K562 (cell line): ENCODE data around the gene OST4. TPM values are rescaled to one million over a fixed set of nuclear protein-coding genes. Genes with fewer than 3 reads are reported as not detected.

Source experiments
- ATAC-seq: fragments of 200-7000 bp; cut with Tn5 transposase; 3 replicates; pipeline ENCODE4 v1.9.1; 2020; ENCODE audit warnings: moderate library complexity
- BruUV-seq: library from RNA; stranded (reverse); fragments of 400-500 nt; replicated peaks from 2 replicates; lab custom pipeline; 2021; lab: Mats Ljungman, UMichigan
- CTCF ChIA-PET: fragments of 300-600 bp; formaldehyde crosslinking; extraction: SDS; loops from one replicate; lab custom pipeline; 2021; ENCODE audit warnings: low intra/inter-chr PET ratio; lab: Yijun Ruan, JAX
- POLR2A ChIA-PET: fragments of 300-600, 350-650 bp; sonication (Branson Sonifier 250); formaldehyde crosslinking; extraction: SDS; loops from one replicate; lab custom pipeline; 2021; ENCODE audit warnings: antibody characterized with exemption, inconsistent platforms; lab: Yijun Ruan, JAX
- DNase-seq, 4 experiments: peaks; one replicate each; pipeline versions ENCODE4 v3.0.0 to v3.0.0-alpha.2; 2011 to 2018; ENCODE audit warnings: low spot score in 3 of 4, mixed read lengths in 3 of 4; ENCODE audit errors: extremely low read depth in 1 of 4
- FAIRE-seq: peaks from 2 replicates; lab custom pipeline; 2011; peaks lifted over from hg19 to GRCh38; lab: Jason Lieb, UNC
- H2AFZ ChIP-seq: 2 replicates; pipeline ENCODE4 v1.6.0; 2011; ENCODE audit warnings: low read depth, low read length, control low read depth, inconsistent platforms
- H3K27ac ChIP-seq: fragments of 200-600 bp; 3 replicates; pipeline ENCODE4 v1.8.0; 2011; ENCODE audit warnings: low read depth, mild to moderate bottlenecking, control low read depth, inconsistent platforms, low read length, moderate library complexity, mixed read lengths; ENCODE audit errors: extremely low read depth
- H3K27me3 ChIP-seq, 2 experiments: fragments of 300-600 bp in 1 of 2; 2 replicates in 1 of 2; 3 replicates in 1 of 2; pipeline versions ENCODE4 v1.6.0 to v1.8.0; 2011; ENCODE audit warnings: inconsistent platforms in 2 of 2, low read length in 2 of 2, mild to moderate bottlenecking in 1 of 2, mixed read lengths in 1 of 2, moderate library complexity in 1 of 2; ENCODE audit not compliant: control insufficient read depth in 2 of 2, insufficient read depth in 2 of 2
- H3K36me3 ChIP-seq: fragments of 300-600 bp; 3 replicates; pipeline ENCODE4 v1.8.0; 2011; ENCODE audit warnings: mild to moderate bottlenecking, low read length, inconsistent platforms; ENCODE audit not compliant: control insufficient read depth, insufficient read depth
- H3K4me1 ChIP-seq, 2 experiments: fragments of 200-600 bp in 1 of 2; replicated peaks in 1 of 2; 2 replicates in 1 of 2; 3 replicates in 1 of 2; pipeline versions ENCODE4 v1.5.1 to v1.8.0; 2011; ENCODE audit warnings: inconsistent platforms in 2 of 2, low read length in 2 of 2, mild to moderate bottlenecking in 1 of 2, mixed read lengths in 1 of 2, moderate library complexity in 1 of 2; ENCODE audit not compliant: control insufficient read depth in 2 of 2, insufficient read depth in 2 of 2
- H3K4me2 ChIP-seq: 2 replicates; pipeline ENCODE4 v1.6.1; 2011; ENCODE audit warnings: low read length, control low read depth, inconsistent platforms, mixed read lengths; ENCODE audit not compliant: insufficient read depth
- H3K4me3 ChIP-seq: fragments of 200-600 bp; sonication (generic), shearing (Covaris generic); 2 replicates; pipeline ENCODE4 v1.5.1; 2016; ENCODE audit warnings: control low read depth, inconsistent platforms
- H3K79me2 ChIP-seq: fragments of 200-600 bp; 3 replicates; pipeline ENCODE4 v1.8.0; 2011; ENCODE audit warnings: low read length, inconsistent platforms; ENCODE audit not compliant: control insufficient read depth, insufficient read depth
- H3K9ac ChIP-seq, 2 experiments: 2 replicates each; pipeline versions ENCODE4 v1.6.0 to v1.6.1; 2011; ENCODE audit warnings: low read depth in 2 of 2, low read length in 2 of 2, control low read depth in 1 of 2, inconsistent platforms in 1 of 2, mild to moderate bottlenecking in 1 of 2, mixed read lengths in 1 of 2; ENCODE audit not compliant: insufficient read depth in 1 of 2
- H3K9me1 ChIP-seq: one replicate; pipeline ENCODE4 v1.6.0; 2011; ENCODE audit warnings: inconsistent platforms, mild to moderate bottlenecking, low read length, moderate library complexity; ENCODE audit not compliant: control insufficient read depth, insufficient read depth
- H3K9me3 ChIP-seq: replicated peaks from 2 replicates; pipeline ENCODE4 v1.5.1; 2011; ENCODE audit warnings: low read depth, low read length, inconsistent platforms; ENCODE audit not compliant: control insufficient read depth, insufficient read depth
- H4K20me1 ChIP-seq: replicated peaks from 2 replicates; pipeline ENCODE4 v1.6.1; 2011; ENCODE audit warnings: low read length, inconsistent platforms, mixed read lengths; ENCODE audit not compliant: control insufficient read depth, insufficient read depth
- CHCHD3 ChIP-seq: fragments of 250-450 bp; sonication (Bioruptor Pico); IDR thresholded peaks from 2 replicates; pipeline ENCODE4 v2.1.2; 2022; ENCODE audit warnings: mild to moderate bottlenecking
- FOSL1 ChIP-seq: fragments of 200-800 bp; sonication (Bioruptor generic); conservative IDR thresholded peaks from 2 replicates; pipeline ENCODE4 v1.6.1; 2016; ENCODE audit warnings: missing genetic modification characterization, missing compliant biosample characterization
- GTF2E2 ChIP-seq: fragments of 200-800 bp; sonication (Bioruptor generic); IDR thresholded peaks from 2 replicates; pipeline ENCODE4 v1.6.1; 2016; ENCODE audit warnings: missing genetic modification characterization, missing compliant biosample characterization
- HMG20B ChIP-seq: fragments of 250-450 bp; sonication (Bioruptor Pico); IDR thresholded peaks from 2 replicates; pipeline ENCODE4 v1.5.0; 2021; ENCODE audit warnings: mild to moderate bottlenecking
- KHSRP ChIP-seq: fragments of 450-650 bp; IDR thresholded peaks from 2 replicates; pipeline ENCODE4 v1.6.1; 2017
- KLF6 ChIP-seq: fragments of 250-450 bp; sonication (Bioruptor Pico); IDR thresholded peaks from 2 replicates; pipeline ENCODE4 v1.4.0; 2020; ENCODE audit warnings: mild to moderate bottlenecking, moderate library complexity, borderline replicate concordance
- RFX5 ChIP-seq: IDR thresholded peaks from 2 replicates; pipeline ENCODE4 v1.6.1; 2011; ENCODE audit warnings: low read depth, mild to moderate bottlenecking, improper control_type of control experiment, low read length
- SMAD1 ChIP-seq: fragments of 150-350 bp; IDR thresholded peaks from 2 replicates; pipeline ENCODE4 v1.6.1; 2014; ENCODE audit warnings: low read length, low read depth; ENCODE audit not compliant: partially characterized antibody
- SNRNP70 ChIP-seq: fragments of 200-400 bp; formaldehyde crosslinking; optimal IDR thresholded peaks from 2 replicates; pipeline ENCODE3; 2017; ENCODE audit warnings: low read depth, low read length
- TARDBP ChIP-seq: fragments of 450-650 bp; IDR thresholded peaks from 2 replicates; pipeline ENCODE4 v1.6.1; 2016
- TFAM ChIP-seq: fragments of 250-450 bp; sonication (Bioruptor Pico); conservative IDR thresholded peaks from 2 replicates; pipeline ENCODE4 v1.5.0; 2021; ENCODE audit warnings: mild to moderate bottlenecking, moderate library complexity
- ZBTB11 ChIP-seq, 3 experiments: fragments of 200-800 bp in 1 of 3; fragments of 250-450 bp in 1 of 3; fragments of 450-650 bp in 1 of 3; sonication (Bioruptor Pico) in 1 of 3; sonication (Bioruptor generic) in 1 of 3; formaldehyde crosslinking in 1 of 3; IDR thresholded peaks; 2 replicates each; pipeline versions ENCODE4 v1.6.1 to v1.8.0; 2016 to 2022; ENCODE audit warnings: mild to moderate bottlenecking in 2 of 3, missing genetic modification characterization in 2 of 3, missing compliant biosample characterization in 1 of 3, moderate library complexity in 1 of 3
- ZFP30 ChIP-seq: fragments of 250-450 bp; sonication (Bioruptor Pico); IDR thresholded peaks from 2 replicates; pipeline ENCODE4 v1.8.0; 2022; ENCODE audit warnings: moderate library complexity, mild to moderate bottlenecking, inconsistent platforms, borderline replicate concordance
- ZNF707 ChIP-seq: fragments of 250-450 bp; sonication (Bioruptor Pico); conservative IDR thresholded peaks from 2 replicates; pipeline ENCODE4 v1.8.0; 2022; ENCODE audit warnings: inconsistent platforms, mild to moderate bottlenecking, moderate library complexity
- WGBS: fragments of 100-300 bp; shearing (Covaris generic); methylation state at CpG from one replicate; pipeline ENCODE4 v1.1.6; 2016; ENCODE audit warnings: low coverage, mixed read lengths; ENCODE audit not compliant: insufficient coverage; ENCODE audit errors: missing lambda C conversion rate; 5-methylcytosine and 5-hydroxymethylcytosine counted together
- in situ Hi-C: fragments of 300-500 bp; cut with MboI; formaldehyde crosslinking; loops from 4 replicates; pipeline ENCODE4 v1.15.0; 2018; ENCODE audit warnings: inconsistent platforms, mixed read lengths
- intact Hi-C: fragments of 100-400 bp; cut with micrococcal nuclease; formaldehyde crosslinking; loops from 2 replicates; pipeline ENCODE4 v1.14.2; 2022
- polyA plus RNA-seq, 8 experiments: library from polyadenylated mRNA; depleted of rRNA in 4 of 8; stranded (reverse) in 5 of 8; unstranded in 3 of 8; fragments of >200 nt; fragmentation: Nextera tagmentation in 2 of 8; fragmentation: Illumina TruSeq in 1 of 8; extraction: Ambion mirVana in 2 of 8; extraction: Trizol in 1 of 8; gene quantifications; 2 replicates each; pipeline versions ENCODE4 v1.2.1 to v1.2.3, GENCODE V29; 2011 to 2014; ENCODE audit warnings: inconsistent platforms in 1 of 8, missing spikeins in 1 of 8
- total RNA-seq, 7 experiments: library from RNA; depleted of rRNA in 6 of 7; stranded (reverse); fragments of >200 nt in 6 of 7; fragmentation: Illumina TruSeq in 2 of 7; extraction: Trizol in 2 of 7; gene quantifications; 2 replicates each; pipeline versions ENCODE4 v1.2.1 to v1.2.3, GENCODE V29; 2011 to 2021; ENCODE audit warnings: low replicate concordance in 1 of 7
- TF ChIP-seq, protein P1 (sequence below): fragments of 450-650 bp; IDR thresholded peaks from 2 replicates; pipeline ENCODE4 v1.6.1; 2016; ENCODE audit warnings: mild to moderate bottlenecking

Gene OST4
- total and polyA plus RNA-seq, 9 of the 15 experiments (the other 6 are each of a cell fraction or from before 2014, with no cell fraction given), result 186 to 1,155 (median 355) TPM

- ChIA-PET CTCF (no interaction called here), POLR2A (interaction anchor here (0.8 to 10.5 kb wide), 5 partner anchors 9 to 24 kb away, joined by 3 to 112 read pairs (median 3); partner anchors contain the start of gene OST4)
- TF ChIP-seq ZNF707 (CRISPR knock-in tag) (no peak), CHCHD3 (CRISPR knock-in tag) (no peak), KHSRP (no peak), KLF6 (CRISPR knock-in tag) (no peak), TFAM (no peak), HMG20B (CRISPR knock-in tag) (no peak), SNRNP70 (no peak), SMAD1 (no peak), ZBTB11 (CRISPR knock-in tag; IDR thresholded peaks at IDR 0.05) (no peak), TARDBP (no peak), ZFP30 (CRISPR knock-in tag) (no peak), GTF2E2 (tag) (no peak), RFX5 (no peak), FOSL1 (tag) (no peak)
- TF ChIP-seq, protein P1, sequence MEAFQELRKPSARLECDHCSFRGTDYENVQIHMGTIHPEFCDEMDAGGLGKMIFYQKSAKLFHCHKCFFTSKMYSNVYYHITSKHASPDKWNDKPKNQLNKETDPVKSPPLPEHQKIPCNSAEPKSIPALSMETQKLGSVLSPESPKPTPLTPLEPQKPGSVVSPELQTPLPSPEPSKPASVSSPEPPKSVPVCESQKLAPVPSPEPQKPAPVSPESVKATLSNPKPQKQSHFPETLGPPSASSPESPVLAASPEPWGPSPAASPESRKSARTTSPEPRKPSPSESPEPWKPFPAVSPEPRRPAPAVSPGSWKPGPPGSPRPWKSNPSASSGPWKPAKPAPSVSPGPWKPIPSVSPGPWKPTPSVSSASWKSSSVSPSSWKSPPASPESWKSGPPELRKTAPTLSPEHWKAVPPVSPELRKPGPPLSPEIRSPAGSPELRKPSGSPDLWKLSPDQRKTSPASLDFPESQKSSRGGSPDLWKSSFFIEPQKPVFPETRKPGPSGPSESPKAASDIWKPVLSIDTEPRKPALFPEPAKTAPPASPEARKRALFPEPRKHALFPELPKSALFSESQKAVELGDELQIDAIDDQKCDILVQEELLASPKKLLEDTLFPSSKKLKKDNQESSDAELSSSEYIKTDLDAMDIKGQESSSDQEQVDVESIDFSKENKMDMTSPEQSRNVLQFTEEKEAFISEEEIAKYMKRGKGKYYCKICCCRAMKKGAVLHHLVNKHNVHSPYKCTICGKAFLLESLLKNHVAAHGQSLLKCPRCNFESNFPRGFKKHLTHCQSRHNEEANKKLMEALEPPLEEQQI, result no peak
- Histone ChIP-seq H3K9me3 (no peaks in the 10 kb centered on the region), H3K4me2 (no peak overlapping the region), H3K4me3 (no peak overlapping the region), H3K9me1 (no peaks in the 10 kb centered on the region), H3K9ac (no peak overlapping the region), H3K36me3 (peaks cover 70% of the 10 kb centered on the region), H3K27ac (no peak overlapping the region; the same call in 2 of the 3 replicates), H4K20me1 (no peaks in the 10 kb centered on the region), H3K79me2 (0 out of 3 replicates have a peak, but pooled peaks cover 2% of the 10 kb centered on the region), H3K4me1 (peaks cover 21 to 24% of the 10 kb centered on the region in 2 experiments), H2AFZ (no peak overlapping the region), H3K27me3 (no peaks in the 10 kb centered on the region)
- ATAC-seq (no peak), DNase-seq (no peak), FAIRE-seq (no peak)
- BruUV-seq, result no TSS peak
- in situ Hi-C loops (no loop called here), intact Hi-C loops (no loop called here)
- WGBS, result 63% methylated on average over 5 of the region's 6 CpGs
Measured at GRCh38 chr2:27057184-27057583, 14.3 kb downstream of the OST4 start.
